Astrocyte (in vitro differentiated cells and primary cell): ENCODE measurements around the gene HS2ST1. TPM values are rescaled to one million over a fixed set of nuclear protein-coding genes. Genes with fewer than 3 reads are reported as not detected.
"Not testable (repeated sequence)": the region's sequence is repeated elsewhere in the genome, so short reads cannot be mapped to it uniquely, and the experiment has no call there.

Source experiments
- DNase-seq: peaks from one replicate; pipeline ENCODE4 v3.0.0-alpha.2; 2010; ENCODE audit warnings: low read depth
- FAIRE-seq: peaks from 2 replicates; lab custom pipeline; 2011; peaks lifted over from hg19 to GRCh38; lab: Jason Lieb, UNC
- H2AFZ ChIP-seq: 2 replicates; pipeline ENCODE4 v1.6.0; 2012; ENCODE audit warnings: low read depth, low read length, inconsistent platforms
- H3K27ac ChIP-seq: 2 replicates; pipeline ENCODE4 v1.5.1; 2011; ENCODE audit warnings: low read depth, low read length, inconsistent platforms
- H3K27me3 ChIP-seq: 2 replicates; pipeline ENCODE4 v1.6.0; 2011; ENCODE audit warnings: low read length, inconsistent platforms; ENCODE audit not compliant: insufficient read depth
- H3K36me3 ChIP-seq: 2 replicates; pipeline ENCODE4 v1.5.1; 2011; ENCODE audit warnings: low read length, inconsistent platforms; ENCODE audit not compliant: insufficient read depth
- H3K4me1 ChIP-seq: 2 replicates; pipeline ENCODE4 v1.5.1; 2011; ENCODE audit warnings: low read length, inconsistent platforms; ENCODE audit not compliant: insufficient read depth
- H3K4me2 ChIP-seq: 2 replicates; pipeline ENCODE4 v1.6.0; 2012; ENCODE audit warnings: low read length, inconsistent platforms
- H3K4me3 ChIP-seq: 2 replicates; pipeline ENCODE4 v1.5.1; 2011; ENCODE audit warnings: low read depth, mild to moderate bottlenecking, low read length, inconsistent platforms; ENCODE audit not compliant: insufficient read depth
- H3K79me2 ChIP-seq: 2 replicates; pipeline ENCODE4 v1.6.0; 2012; ENCODE audit warnings: mild to moderate bottlenecking, low read length, inconsistent platforms; ENCODE audit not compliant: insufficient read depth
- H3K9ac ChIP-seq: 2 replicates; pipeline ENCODE4 v1.6.0; 2012; ENCODE audit warnings: mild to moderate bottlenecking, low read length, inconsistent platforms
- H3K9me3 ChIP-seq: 2 replicates; pipeline ENCODE4 v1.5.1; 2012; ENCODE audit warnings: low read depth, mild to moderate bottlenecking, low read length, inconsistent platforms; ENCODE audit not compliant: insufficient read depth
- H4K20me1 ChIP-seq: 2 replicates; pipeline ENCODE4 v1.6.0; 2012; ENCODE audit warnings: low read length, inconsistent platforms; ENCODE audit not compliant: insufficient read depth
- H3K27ac Mint-ChIP-seq: one replicate; pipeline ENCODE4 v1.8.0; 2021; ENCODE audit warnings: mild to moderate bottlenecking, mixed read lengths; ENCODE audit not compliant: unreplicated experiment
- H3K27me3 Mint-ChIP-seq: one replicate; pipeline ENCODE4 v1.8.0; 2021; ENCODE audit warnings: low read depth, mixed read lengths; ENCODE audit not compliant: unreplicated experiment
- H3K36me3 Mint-ChIP-seq: one replicate; pipeline ENCODE4 v1.8.0; 2021; ENCODE audit warnings: low read depth, mixed read lengths; ENCODE audit not compliant: unreplicated experiment
- H3K4me1 Mint-ChIP-seq: one replicate; pipeline ENCODE4 v1.8.0; 2021; ENCODE audit warnings: low read depth, mixed read lengths; ENCODE audit not compliant: unreplicated experiment
- H3K4me3 Mint-ChIP-seq: one replicate; pipeline ENCODE4 v1.8.0; 2021; ENCODE audit warnings: mild to moderate bottlenecking, moderate library complexity, mixed read lengths; ENCODE audit not compliant: unreplicated experiment
- H3K9me3 Mint-ChIP-seq: one replicate; pipeline ENCODE4 v1.8.0; 2021; ENCODE audit warnings: mild to moderate bottlenecking, mixed read lengths; ENCODE audit not compliant: unreplicated experiment
- EZH2 ChIP-seq: IDR thresholded peaks from 2 replicates; pipeline ENCODE4 v1.6.1; 2012; ENCODE audit warnings: mild to moderate bottlenecking, low read length, inconsistent platforms; ENCODE audit not compliant: insufficient read depth
- total RNA-seq: library from RNA; stranded (reverse); gene quantifications from 2 replicates; pipeline ENCODE4 v1.2.1, GENCODE V29; 2021
- TF ChIP-seq, protein P1 (sequence below): IDR thresholded peaks from 2 replicates; pipeline ENCODE4 v1.5.1; 2011; ENCODE audit warnings: low read depth, mild to moderate bottlenecking, inconsistent platforms, low read length, moderate library complexity; ENCODE audit not compliant: insufficient read depth

The HS2ST1 gene
- total RNA-seq, 1 donor from 2014 or later = 34.7 TPM

GRCh38 chr1:86866665-86867064 is 47.8 kb upstream of the HS2ST1 start:
- no peak overlapping the region for H3K4me3 ChIP-seq
- no peak overlapping the region for H2AFZ ChIP-seq
- H3K36me3 ChIP-seq = peaks cover 6% of the 10 kb centered on the region
- no peak overlapping the region for H3K9ac ChIP-seq
- peaks cover 13% of the 10 kb centered on the region for H3K79me2 ChIP-seq
- H3K9me3 Mint-ChIP-seq = no peaks in the 10 kb centered on the region
- H3K9me3 ChIP-seq = no peaks in the 10 kb centered on the region
- H3K27ac ChIP-seq = no peak overlapping the region
- no peaks in the 10 kb centered on the region for H3K27me3 ChIP-seq
- no peak overlapping the region for H3K4me3 Mint-ChIP-seq
- no peak overlapping the region for H3K27ac Mint-ChIP-seq
- no peak for FAIRE-seq
- H4K20me1 ChIP-seq = peaks cover 9% of the 10 kb centered on the region
- H3K36me3 Mint-ChIP-seq = no peaks in the 10 kb centered on the region
- peaks cover 16% of the 10 kb centered on the region for H3K4me1 Mint-ChIP-seq
- no peaks in the 10 kb centered on the region for H3K4me1 ChIP-seq
- H3K4me2 ChIP-seq = no peak overlapping the region
- no peaks in the 10 kb centered on the region for H3K27me3 Mint-ChIP-seq
- TF ChIP-seq, protein P1, sequence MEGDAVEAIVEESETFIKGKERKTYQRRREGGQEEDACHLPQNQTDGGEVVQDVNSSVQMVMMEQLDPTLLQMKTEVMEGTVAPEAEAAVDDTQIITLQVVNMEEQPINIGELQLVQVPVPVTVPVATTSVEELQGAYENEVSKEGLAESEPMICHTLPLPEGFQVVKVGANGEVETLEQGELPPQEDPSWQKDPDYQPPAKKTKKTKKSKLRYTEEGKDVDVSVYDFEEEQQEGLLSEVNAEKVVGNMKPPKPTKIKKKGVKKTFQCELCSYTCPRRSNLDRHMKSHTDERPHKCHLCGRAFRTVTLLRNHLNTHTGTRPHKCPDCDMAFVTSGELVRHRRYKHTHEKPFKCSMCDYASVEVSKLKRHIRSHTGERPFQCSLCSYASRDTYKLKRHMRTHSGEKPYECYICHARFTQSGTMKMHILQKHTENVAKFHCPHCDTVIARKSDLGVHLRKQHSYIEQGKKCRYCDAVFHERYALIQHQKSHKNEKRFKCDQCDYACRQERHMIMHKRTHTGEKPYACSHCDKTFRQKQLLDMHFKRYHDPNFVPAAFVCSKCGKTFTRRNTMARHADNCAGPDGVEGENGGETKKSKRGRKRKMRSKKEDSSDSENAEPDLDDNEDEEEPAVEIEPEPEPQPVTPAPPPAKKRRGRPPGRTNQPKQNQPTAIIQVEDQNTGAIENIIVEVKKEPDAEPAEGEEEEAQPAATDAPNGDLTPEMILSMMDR = no peak
- no peak for TF ChIP-seq EZH2
- DNase-seq = peak; percentile 57

DNA sequence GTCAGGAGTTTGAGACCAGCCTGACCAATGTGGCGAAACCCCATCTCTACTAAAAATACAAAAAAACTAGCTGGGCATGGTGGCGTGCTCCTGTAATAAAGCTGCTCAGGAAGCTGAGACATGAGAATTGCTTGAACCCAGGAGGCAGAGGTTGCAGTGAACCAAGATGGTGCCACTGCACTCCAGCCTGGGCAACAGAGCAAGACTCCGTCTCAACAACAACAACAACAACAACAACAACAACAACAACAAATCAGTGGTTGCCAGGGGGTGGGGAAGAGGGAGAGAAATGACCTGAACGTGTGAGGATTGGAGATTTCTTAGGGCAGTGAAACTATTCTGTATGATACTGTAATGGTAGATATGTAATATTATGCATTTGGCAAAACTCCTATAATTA is 47.2 kb upstream of the HS2ST1 start:
- not testable (repeated sequence) for FAIRE-seq, H3K4me2 ChIP-seq, H3K36me3 Mint-ChIP-seq, H3K9me3 ChIP-seq, H3K4me3 Mint-ChIP-seq, H3K27me3 Mint-ChIP-seq, H3K4me1 ChIP-seq, H3K36me3 ChIP-seq, H3K9me3 Mint-ChIP-seq, H4K20me1 ChIP-seq, H3K9ac ChIP-seq, H3K27ac ChIP-seq, H3K27ac Mint-ChIP-seq, DNase-seq, H3K27me3 ChIP-seq, H3K4me3 ChIP-seq, H2AFZ ChIP-seq
- H3K79me2 ChIP-seq = peaks cover 13% of the 10 kb centered on the region
- peaks cover 16% of the 10 kb centered on the region for H3K4me1 Mint-ChIP-seq

GRCh38 chr1:86868477-86868876 is 46.0 kb upstream of the HS2ST1 start:
- H3K4me3 ChIP-seq = no peak overlapping the region
- no peaks in the 10 kb centered on the region for H3K27me3 ChIP-seq
- H4K20me1 ChIP-seq = peaks cover 9% of the 10 kb centered on the region
- H3K27me3 Mint-ChIP-seq = no peaks in the 10 kb centered on the region
- no peak overlapping the region for H3K4me3 Mint-ChIP-seq
- H3K4me1 Mint-ChIP-seq = peaks cover 16% of the 10 kb centered on the region
- H3K9me3 ChIP-seq = no peaks in the 10 kb centered on the region
- no peaks in the 10 kb centered on the region for H3K36me3 ChIP-seq
- H3K9me3 Mint-ChIP-seq = no peaks in the 10 kb centered on the region
- no peak for FAIRE-seq
- no peak overlapping the region for H3K27ac Mint-ChIP-seq
- H3K36me3 Mint-ChIP-seq = peaks cover 2% of the 10 kb centered on the region
- DNase-seq = peak; percentile 23
- H3K4me1 ChIP-seq = no peaks in the 10 kb centered on the region
- H3K27ac ChIP-seq = no peak overlapping the region
- H3K4me2 ChIP-seq = no peak overlapping the region
- H2AFZ ChIP-seq = no peak overlapping the region
- TF ChIP-seq, protein P1 = no peak
- TF ChIP-seq EZH2 = no peak
- no peak overlapping the region for H3K9ac ChIP-seq
- H3K79me2 ChIP-seq = peaks cover 13% of the 10 kb centered on the region
